HL-60 (cell line): ENCODE data around the gene POLR1A.

Experiments
- DNase-seq, 2 experiments: peaks; one replicate each; pipeline ENCODE4 v3.0.0-alpha.2; 2010 to 2020; ENCODE audit warnings: low read depth in 1 of 2, low spot score in 1 of 2
- H3K27ac ChIP-seq: fragments of 250-450 bp; sonication (Bioruptor Pico); replicated peaks from 2 replicates; pipeline ENCODE4 v1.5.1; 2020; ENCODE audit warnings: mild to moderate bottlenecking, moderate library complexity
- H3K27me3 ChIP-seq: fragments of 250-450 bp; sonication (Bioruptor Pico); 2 replicates; pipeline ENCODE4 v1.5.1; 2021; ENCODE audit warnings: mild to moderate bottlenecking, moderate library complexity; ENCODE audit not compliant: insufficient read depth, poor library complexity, severe bottlenecking
- H3K4me3 ChIP-seq: replicated peaks from 2 replicates; pipeline ENCODE4 v1.5.1; 2011; ENCODE audit warnings: mild to moderate bottlenecking, control low read depth, low read length; ENCODE audit not compliant: insufficient read depth
- GABPA ChIP-seq: IDR thresholded peaks from 2 replicates; pipeline ENCODE4 v1.6.1; 2012; ENCODE audit warnings: low read depth
- POLR2AphosphoS5 ChIP-seq: IDR thresholded peaks from 2 replicates; pipeline ENCODE4 v1.6.1; 2012; ENCODE audit warnings: low read depth
- SPI1 ChIP-seq: IDR thresholded peaks from 2 replicates; pipeline ENCODE4 v1.6.1; 2012; ENCODE audit warnings: low read depth, mild to moderate bottlenecking, borderline replicate concordance
- TF ChIP-seq, protein P1 (sequence below): IDR thresholded peaks from 2 replicates; pipeline ENCODE4 v1.6.1; 2012; ENCODE audit warnings: low read depth; ENCODE audit not compliant: insufficient replicate concordance
- TF ChIP-seq, protein P2 (sequence below): IDR thresholded peaks from one replicate; pipeline ENCODE4 v1.5.1; 2011; ENCODE audit warnings: low read length, control low read depth, inconsistent platforms; ENCODE audit not compliant: insufficient read depth

Gene POLR1A

DNA sequence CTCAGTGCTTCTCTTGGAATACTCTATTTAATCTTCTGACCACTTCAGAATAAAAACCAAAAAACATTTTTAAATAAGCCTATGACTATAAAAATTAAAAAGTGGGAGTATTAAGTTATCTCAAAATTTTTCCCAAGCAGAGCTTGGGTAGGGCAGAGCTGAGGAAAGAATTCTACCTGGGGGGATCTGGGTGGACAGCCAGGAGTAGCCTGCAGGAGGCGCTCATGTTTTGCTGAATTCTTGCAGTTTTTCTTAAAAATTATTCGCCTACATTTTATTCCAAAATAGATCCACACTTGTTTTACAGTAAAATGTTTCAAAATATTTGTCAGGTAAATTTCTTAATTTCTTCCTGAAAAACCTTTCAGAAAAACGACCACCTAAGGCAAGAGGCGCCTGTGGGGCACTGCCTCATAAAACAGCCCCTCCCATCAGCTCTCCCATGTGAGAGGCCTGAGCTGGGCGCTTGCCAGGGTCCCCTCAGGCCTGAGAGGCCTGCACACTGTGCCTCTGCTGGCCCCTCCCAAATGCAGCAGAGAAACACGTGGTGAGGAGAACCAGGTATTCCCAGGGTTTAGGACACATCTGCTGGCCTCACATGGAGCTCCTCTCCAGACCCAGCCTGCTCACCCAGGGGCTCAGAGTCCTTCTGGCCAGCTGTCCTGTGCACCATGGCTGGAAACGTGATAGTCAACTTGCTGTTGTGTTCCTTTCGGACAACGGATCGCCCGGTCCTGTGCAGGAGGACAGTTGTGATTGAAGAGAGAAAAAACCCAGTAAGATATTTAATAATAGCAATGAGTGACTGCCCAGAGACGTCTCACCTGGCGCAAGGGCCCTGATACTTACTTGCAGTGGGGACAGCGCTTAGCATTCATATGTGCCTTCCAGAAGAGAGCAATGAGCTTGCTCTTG is 17.5 kb downstream of the POLR1A start:
- Histone ChIP-seq H3K27me3 (no peaks in the 10 kb centered on the region), H3K27ac (no peak overlapping the region), H3K4me3 (no peak overlapping the region)
- TF ChIP-seq, protein P1, sequence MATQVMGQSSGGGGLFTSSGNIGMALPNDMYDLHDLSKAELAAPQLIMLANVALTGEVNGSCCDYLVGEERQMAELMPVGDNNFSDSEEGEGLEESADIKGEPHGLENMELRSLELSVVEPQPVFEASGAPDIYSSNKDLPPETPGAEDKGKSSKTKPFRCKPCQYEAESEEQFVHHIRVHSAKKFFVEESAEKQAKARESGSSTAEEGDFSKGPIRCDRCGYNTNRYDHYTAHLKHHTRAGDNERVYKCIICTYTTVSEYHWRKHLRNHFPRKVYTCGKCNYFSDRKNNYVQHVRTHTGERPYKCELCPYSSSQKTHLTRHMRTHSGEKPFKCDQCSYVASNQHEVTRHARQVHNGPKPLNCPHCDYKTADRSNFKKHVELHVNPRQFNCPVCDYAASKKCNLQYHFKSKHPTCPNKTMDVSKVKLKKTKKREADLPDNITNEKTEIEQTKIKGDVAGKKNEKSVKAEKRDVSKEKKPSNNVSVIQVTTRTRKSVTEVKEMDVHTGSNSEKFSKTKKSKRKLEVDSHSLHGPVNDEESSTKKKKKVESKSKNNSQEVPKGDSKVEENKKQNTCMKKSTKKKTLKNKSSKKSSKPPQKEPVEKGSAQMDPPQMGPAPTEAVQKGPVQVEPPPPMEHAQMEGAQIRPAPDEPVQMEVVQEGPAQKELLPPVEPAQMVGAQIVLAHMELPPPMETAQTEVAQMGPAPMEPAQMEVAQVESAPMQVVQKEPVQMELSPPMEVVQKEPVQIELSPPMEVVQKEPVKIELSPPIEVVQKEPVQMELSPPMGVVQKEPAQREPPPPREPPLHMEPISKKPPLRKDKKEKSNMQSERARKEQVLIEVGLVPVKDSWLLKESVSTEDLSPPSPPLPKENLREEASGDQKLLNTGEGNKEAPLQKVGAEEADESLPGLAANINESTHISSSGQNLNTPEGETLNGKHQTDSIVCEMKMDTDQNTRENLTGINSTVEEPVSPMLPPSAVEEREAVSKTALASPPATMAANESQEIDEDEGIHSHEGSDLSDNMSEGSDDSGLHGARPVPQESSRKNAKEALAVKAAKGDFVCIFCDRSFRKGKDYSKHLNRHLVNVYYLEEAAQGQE: no peak
- TF ChIP-seq, protein P2, sequence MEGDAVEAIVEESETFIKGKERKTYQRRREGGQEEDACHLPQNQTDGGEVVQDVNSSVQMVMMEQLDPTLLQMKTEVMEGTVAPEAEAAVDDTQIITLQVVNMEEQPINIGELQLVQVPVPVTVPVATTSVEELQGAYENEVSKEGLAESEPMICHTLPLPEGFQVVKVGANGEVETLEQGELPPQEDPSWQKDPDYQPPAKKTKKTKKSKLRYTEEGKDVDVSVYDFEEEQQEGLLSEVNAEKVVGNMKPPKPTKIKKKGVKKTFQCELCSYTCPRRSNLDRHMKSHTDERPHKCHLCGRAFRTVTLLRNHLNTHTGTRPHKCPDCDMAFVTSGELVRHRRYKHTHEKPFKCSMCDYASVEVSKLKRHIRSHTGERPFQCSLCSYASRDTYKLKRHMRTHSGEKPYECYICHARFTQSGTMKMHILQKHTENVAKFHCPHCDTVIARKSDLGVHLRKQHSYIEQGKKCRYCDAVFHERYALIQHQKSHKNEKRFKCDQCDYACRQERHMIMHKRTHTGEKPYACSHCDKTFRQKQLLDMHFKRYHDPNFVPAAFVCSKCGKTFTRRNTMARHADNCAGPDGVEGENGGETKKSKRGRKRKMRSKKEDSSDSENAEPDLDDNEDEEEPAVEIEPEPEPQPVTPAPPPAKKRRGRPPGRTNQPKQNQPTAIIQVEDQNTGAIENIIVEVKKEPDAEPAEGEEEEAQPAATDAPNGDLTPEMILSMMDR: peak; percentile 6
- TF ChIP-seq POLR2AphosphoS5: no peak
- TF ChIP-seq SPI1: no peak
- no peak for DNase-seq

DNA sequence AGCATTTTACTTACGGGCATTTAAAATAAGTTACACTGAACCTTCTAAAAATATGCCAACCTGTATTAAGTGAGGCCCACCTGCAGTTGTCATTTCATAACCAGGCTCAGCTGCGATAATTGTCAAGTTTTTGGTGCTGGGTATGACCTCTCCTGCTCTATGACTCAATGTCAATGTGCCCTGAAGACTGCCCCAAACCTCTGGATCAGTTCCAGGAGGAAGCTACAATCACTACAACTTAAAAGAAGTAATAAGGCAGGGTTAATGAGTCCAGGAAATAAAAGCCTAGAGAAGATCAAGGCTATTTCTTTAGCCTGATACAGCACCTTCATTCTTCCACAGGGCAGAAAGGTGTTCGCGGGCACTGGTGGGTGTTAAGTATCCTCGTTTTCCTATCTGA is 22.9 kb downstream of the POLR1A start:
- Histone ChIP-seq H3K27me3 (no peaks in the 10 kb centered on the region), H3K4me3 (no peak overlapping the region), H3K27ac (no peak overlapping the region)
- TF ChIP-seq POLR2AphosphoS5: no peak
- no peak for TF ChIP-seq SPI1
- no peak for TF ChIP-seq GABPA
- DNase-seq: no peak

DNA sequence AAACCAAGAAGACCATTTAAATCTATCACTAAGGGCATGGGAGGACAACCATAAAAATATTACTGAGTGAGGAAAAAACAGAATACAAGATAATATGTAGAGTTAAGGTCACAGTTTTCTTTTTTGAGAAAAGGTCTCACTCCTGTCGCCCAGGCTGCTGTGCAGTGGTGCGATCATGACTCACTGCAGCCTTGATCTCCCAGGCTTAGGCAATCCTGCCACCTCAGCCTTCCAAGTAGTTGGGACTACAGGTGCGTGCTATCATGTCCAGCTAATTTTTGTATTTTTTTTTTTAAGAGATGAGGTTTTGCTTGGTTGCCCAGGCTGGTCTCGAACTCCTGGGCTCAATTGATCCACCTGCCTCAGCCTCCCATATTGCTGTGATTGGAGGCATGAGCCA is 24.0 kb downstream of the POLR1A start:
- no peak overlapping the region for H3K27ac ChIP-seq
- no peaks in the 10 kb centered on the region for H3K27me3 ChIP-seq
- DNase-seq: no peak
- H3K4me3 ChIP-seq: no peak overlapping the region
- TF ChIP-seq SPI1 (no peak), POLR2AphosphoS5 (no peak), GABPA (no peak)
- TF ChIP-seq, protein P2: no peak

DNA sequence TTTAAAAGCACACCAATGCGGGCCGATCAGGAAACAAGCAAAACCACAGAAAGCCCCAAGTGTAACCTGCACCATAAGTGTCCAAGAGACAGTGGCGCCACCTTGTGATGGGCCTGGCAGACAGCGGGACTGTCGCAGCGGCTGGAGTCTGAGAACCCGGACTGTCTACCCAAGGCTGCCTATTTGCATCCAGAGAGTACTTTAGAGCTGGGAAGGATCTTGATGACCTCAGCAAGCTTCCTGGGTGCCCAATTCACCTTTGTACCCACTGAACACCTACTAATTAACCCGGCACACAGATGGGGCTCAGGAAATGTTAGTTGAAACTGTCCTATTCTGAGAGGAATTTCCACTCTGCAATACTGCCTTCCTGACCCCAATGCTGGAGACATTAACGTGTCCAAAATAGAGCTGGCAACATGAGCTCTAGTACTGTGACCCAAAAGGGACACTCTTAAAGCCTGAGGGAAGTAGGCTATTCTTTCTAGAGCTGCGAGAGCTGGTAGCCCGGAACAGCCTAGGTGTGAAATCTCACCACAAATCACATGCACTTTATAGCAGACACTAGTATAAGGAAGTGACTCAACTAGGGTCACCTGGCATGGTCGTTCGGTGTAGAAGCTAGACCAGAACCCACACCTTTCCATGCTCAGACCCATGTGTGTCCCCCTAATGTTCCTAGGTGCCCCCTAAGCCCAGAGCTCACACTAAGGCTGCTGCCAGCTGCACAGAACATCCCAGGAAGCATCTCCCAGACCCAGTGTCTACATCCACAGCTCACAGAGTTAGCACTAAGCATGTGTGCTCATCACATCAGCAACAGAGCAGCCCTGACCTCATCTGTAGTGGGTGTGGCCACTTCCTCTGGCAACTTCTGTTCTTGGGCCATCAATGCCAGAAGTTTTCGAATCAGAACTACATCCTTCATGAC is 25.4 kb downstream of the POLR1A start:
- Histone ChIP-seq H3K27ac (no peak overlapping the region; the same call in 1 of the 2 replicates), H3K4me3 (no peak overlapping the region), H3K27me3 (no peaks in the 10 kb centered on the region)
- no peak for TF ChIP-seq SPI1
- TF ChIP-seq, protein P2: peak; percentile 78
- TF ChIP-seq GABPA: no peak
- TF ChIP-seq, protein P1: no peak
- no peak for TF ChIP-seq POLR2AphosphoS5
- peak in 1 of 2 experiments; percentile 76 for DNase-seq
